ENCODE results near the gene KDM5B.
"Not testable (repeated sequence)": the region's sequence is repeated elsewhere in the genome, so short reads cannot be mapped to it uniquely, and the experiment has no call there.

The KDM5B gene

DNA sequence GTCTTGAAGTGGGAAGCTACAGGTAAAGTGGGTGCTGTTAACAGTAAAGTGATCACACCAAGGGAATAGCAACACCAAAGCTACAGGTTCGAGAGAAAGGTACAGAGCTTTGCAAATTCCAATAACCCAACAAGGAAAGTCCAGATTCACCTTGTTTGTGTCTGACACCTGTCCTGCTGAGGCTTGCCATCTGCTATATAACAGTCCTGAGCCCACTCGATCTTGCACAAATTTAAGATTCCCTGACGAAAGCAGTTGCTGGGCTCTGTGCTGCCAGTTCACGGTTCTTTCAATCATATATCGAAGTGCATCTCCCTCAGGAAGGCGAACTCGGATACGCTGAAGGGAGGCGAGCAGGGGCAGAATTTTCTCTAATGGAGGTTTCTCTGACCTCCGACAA is 75.0 kb downstream of the KDM5B start:
- H3K4me3 ChIP-seq (ENCODE audit: low read length), result no peak overlapping the region
- TF ChIP-seq, protein P1, sequence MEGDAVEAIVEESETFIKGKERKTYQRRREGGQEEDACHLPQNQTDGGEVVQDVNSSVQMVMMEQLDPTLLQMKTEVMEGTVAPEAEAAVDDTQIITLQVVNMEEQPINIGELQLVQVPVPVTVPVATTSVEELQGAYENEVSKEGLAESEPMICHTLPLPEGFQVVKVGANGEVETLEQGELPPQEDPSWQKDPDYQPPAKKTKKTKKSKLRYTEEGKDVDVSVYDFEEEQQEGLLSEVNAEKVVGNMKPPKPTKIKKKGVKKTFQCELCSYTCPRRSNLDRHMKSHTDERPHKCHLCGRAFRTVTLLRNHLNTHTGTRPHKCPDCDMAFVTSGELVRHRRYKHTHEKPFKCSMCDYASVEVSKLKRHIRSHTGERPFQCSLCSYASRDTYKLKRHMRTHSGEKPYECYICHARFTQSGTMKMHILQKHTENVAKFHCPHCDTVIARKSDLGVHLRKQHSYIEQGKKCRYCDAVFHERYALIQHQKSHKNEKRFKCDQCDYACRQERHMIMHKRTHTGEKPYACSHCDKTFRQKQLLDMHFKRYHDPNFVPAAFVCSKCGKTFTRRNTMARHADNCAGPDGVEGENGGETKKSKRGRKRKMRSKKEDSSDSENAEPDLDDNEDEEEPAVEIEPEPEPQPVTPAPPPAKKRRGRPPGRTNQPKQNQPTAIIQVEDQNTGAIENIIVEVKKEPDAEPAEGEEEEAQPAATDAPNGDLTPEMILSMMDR (conservative IDR thresholded peaks at IDR 0.05; ENCODE audit: low read depth, low read length), result no peak
- DNase-seq (ENCODE audit: low read depth), result no peak

DNA sequence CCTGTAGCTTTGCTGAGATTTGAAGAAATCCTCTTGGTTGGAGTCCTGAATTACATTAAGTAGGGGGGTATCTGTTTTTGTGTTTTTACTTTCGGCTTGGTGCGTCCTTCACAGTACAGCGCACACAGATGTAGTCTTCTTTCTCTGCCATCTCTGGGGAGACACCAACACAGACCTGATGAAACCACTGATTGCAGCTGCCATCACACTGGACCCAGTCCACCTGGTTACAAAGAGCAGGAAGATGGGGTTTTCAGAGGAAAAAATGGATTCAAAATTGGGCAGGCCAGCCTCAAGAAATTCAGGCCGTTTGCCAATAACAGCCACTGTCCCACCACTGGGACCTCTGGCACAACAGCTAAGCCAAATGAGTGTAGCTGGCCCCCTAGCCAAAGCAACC is 79.3 kb downstream of the KDM5B start:
- TF ChIP-seq, protein P1 (conservative IDR thresholded peaks at IDR 0.05; ENCODE audit: low read depth, low read length), result no peak
- no peak overlapping the region for H3K4me3 ChIP-seq (ENCODE audit: low read length)
- no peak for DNase-seq (ENCODE audit: low read depth)

DNA sequence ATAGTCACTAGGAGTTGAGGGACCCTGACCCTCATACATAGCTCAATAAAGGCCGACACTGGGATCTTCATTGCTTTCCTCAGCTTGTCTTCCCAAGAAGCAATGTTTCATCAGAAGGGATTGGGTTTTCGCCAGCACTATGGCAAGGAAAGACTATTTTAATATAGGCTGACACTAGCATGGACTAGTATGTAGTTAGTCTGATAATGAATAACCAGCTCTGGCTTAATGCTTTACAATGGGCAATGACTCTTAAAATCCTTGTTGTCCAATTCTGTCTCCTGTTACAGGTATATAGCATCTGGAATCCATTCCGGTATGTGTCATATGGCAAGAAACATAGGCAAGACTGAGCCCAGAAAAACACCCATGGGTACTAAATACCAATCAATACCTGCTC is 82.7 kb downstream of the KDM5B start:
- DNase-seq (ENCODE audit: low read depth), result no peak
- TF ChIP-seq, protein P1 (conservative IDR thresholded peaks at IDR 0.05; ENCODE audit: low read depth, low read length), result no peak
- H3K4me3 ChIP-seq (ENCODE audit: low read length), result no peak overlapping the region

DNA sequence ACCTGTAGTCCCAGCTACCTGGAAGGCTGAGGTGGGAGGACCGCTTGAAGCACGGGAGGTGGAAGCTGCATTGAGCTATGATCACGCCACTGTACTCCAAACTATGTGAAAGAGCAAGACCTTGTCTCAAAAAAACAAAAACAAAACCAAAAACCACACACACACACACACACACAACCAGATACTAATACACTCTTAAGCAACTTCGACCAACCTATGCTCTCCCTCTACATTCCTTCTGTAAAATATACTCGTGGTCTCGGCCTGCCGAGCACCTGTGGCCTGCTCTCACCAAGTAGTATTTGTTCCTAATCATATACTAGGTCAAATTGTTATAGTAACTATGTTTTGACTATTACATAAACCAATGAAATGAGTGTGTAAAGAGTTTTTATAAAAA is 84.5 kb downstream of the KDM5B start:
- H3K4me3 ChIP-seq (ENCODE audit: low read length), result no peak overlapping the region
- DNase-seq (ENCODE audit: low read depth), result no peak
- TF ChIP-seq, protein P1 (conservative IDR thresholded peaks at IDR 0.05; ENCODE audit: low read depth, low read length), result no peak

DNA sequence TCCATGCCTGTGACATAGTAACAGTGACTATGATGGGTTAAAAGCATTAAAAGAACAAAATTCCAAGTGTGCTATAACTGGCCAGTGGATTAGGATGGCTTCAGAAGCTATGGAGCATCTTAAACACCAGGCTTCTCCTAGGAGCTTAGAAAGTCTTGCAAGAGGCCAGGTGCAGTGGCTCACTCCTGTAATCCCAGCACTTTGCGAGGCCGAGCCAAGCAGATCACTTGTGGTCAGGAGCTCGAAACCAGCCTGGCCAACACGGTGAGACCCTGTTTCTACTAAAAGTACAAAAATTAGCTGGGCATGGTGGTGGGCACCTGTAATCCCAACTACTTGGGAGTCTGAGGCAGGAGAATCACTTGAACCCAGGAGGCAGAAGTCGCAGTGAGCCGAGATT is 85.2 kb downstream of the KDM5B start:
- H3K4me3 ChIP-seq (ENCODE audit: low read length); DNase-seq (ENCODE audit: low read depth): not testable (repeated sequence)

DNA sequence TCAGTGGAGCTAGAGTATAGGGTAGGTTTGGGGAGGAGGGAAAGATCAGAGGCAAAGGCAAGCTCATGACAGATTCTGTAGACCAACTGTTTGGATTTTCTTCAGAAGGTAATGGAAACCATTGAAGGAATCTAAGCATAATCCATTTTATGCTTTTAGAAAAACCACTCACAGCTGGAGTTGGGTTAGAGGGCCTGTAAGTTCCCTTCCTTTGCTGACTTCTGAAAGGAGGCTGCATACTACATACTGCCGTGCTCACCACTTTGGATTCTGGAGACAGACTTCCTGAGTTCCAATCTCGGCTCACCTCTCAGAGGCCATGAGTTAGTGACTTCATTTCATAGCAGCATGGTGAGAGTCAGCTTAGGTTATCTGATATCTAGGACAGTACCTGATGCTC is 91.6 kb downstream of the KDM5B start:
- no peak for DNase-seq (ENCODE audit: low read depth)
- no peak overlapping the region for H3K4me3 ChIP-seq (ENCODE audit: low read length)
- TF ChIP-seq, protein P1 (conservative IDR thresholded peaks at IDR 0.05; ENCODE audit: low read depth, low read length), result no peak

DNA sequence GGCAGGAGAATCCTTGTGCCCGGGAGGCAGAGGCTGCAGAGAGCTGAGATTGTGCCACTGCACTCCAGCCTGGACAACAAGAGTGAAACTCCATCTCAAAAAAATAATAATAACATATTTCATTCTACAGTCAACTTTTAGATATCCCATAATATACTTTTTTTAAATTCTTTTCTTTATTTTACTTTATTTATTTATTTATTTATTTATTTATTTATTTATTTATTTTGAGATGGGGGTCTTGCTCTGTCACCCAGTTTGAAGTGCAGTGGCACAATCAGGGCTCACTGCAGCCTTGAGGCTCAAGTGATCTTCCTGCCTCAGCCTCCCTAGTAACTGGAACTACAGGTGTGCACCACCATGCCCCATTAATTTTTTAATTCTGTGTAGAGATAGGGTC is 94.0 kb downstream of the KDM5B start:
- not testable (repeated sequence) for DNase-seq (ENCODE audit: low read depth); H3K4me3 ChIP-seq (ENCODE audit: low read length)

DNA sequence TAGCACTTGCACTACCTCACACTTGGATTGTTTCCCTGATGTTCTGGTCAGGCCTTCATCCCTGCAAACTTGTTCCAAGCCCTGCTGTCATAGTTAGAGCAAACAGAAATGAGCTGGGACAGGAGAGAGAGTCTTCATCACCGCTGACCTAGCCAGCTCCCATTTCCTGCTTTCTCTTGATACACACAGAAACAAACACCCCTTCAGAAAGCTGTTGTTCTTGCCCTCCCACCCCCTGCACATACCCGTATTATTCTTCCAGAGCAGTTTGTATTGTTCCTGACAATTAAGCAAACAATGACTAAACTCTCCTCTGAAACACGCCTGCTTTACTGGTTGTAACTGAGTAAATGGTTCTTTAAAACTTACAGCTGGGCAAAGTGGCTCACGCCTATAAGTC is 95.1 kb downstream of the KDM5B start:
- no peak overlapping the region for H3K4me3 ChIP-seq (ENCODE audit: low read length)
- TF ChIP-seq, protein P1 (conservative IDR thresholded peaks at IDR 0.05; ENCODE audit: low read depth, low read length), result no peak
- no peak for DNase-seq (ENCODE audit: low read depth)

Data from retinal pigment epithelial cell (primary cell).